Activated B cell treated with CpG ODN at 0.5 μM for 24 hours (primary cell): Measurements from ENCODE around the gene CAMK2D. TPM values are rescaled to one million over a fixed set of nuclear protein-coding genes. Genes with fewer than 3 reads are reported as not detected.

Source experiments
- ATAC-seq: fragments of 200-7000 bp; cut with Tn5 transposase; one replicate; pipeline ENCODE4 v1.10.0; 2021; ENCODE audit warnings: low read depth, mild to moderate bottlenecking, moderate library complexity
- CTCF ChIA-PET: fragments of 350-600 bp; sonication (Branson Sonifier 250); formaldehyde crosslinking; loops from one replicate; lab custom pipeline; 2021; ENCODE audit warnings: antibody characterized with exemption; lab: Charles Lee
- POLR2A ChIA-PET: fragments of 350-600 bp; sonication (Branson Sonifier 250); formaldehyde crosslinking; loops from one replicate; lab custom pipeline; 2021; ENCODE audit warnings: antibody characterized with exemption; lab: Charles Lee
- DNase-seq: peaks from one replicate; pipeline ENCODE4 v3.0.0; 2022
- H3K27ac Mint-ChIP-seq: one replicate; pipeline ENCODE4 v1.8.0; 2020; ENCODE audit warnings: mixed read lengths
- H3K27me3 Mint-ChIP-seq: one replicate; pipeline ENCODE4 v1.8.0; 2021; ENCODE audit warnings: mixed read lengths
- H3K36me3 Mint-ChIP-seq: one replicate; pipeline ENCODE4 v1.8.0; 2021; ENCODE audit warnings: low read depth, mixed read lengths
- H3K4me1 Mint-ChIP-seq: one replicate; pipeline ENCODE4 v1.8.0; 2021; ENCODE audit warnings: mixed read lengths
- H3K4me3 Mint-ChIP-seq: one replicate; pipeline ENCODE4 v1.8.0; 2020; ENCODE audit warnings: mild to moderate bottlenecking, mixed read lengths
- H3K9me3 Mint-ChIP-seq: one replicate; pipeline ENCODE4 v1.8.0; 2020; ENCODE audit warnings: mixed read lengths
- CTCF ChIP-seq: fragments of 200-600 bp; IDR thresholded peaks from one replicate; pipeline ENCODE4 v1.8.0; 2022; ENCODE audit warnings: antibody characterized with exemption, mild to moderate bottlenecking
- intact Hi-C: fragments of 100-400 bp; cut with micrococcal nuclease; formaldehyde crosslinking; loops from one replicate; pipeline ENCODE4 v1.15.1; 2024
- total RNA-seq: library from RNA; stranded (reverse); gene quantifications from 2 replicates; pipeline ENCODE4 v1.2.3, GENCODE V29; 2022

Gene CAMK2D
- total RNA-seq, 1 donor from 2014 or later: 72.9 TPM

DNA sequence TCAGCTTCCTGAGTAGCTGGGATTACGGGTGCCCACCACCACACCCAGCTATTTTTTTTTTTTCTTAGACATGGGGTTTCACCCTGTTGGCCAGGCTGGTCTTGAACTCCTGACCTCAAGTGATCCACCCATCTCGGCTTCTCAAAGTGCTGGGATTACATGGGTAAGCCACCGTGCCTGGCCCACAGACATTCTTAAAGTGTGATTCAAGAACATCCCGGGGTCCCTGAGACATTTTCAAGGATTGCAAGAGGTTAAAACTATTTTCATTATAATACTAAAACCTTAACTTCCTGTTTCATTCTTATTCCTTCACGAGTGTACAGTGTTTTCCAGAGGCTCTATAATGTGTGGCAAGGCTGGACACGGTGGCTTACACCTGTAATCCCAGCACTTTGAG lies 318.7 kb downstream of the CAMK2D start:
- ChIA-PET POLR2A (no interaction called here), CTCF (no interaction called here)
- DNase-seq (no peak), ATAC-seq (no peak)
- Mint-ChIP-seq H3K27ac (no peak overlapping the region), H3K9me3 (peaks cover 3% of the 10 kb centered on the region), H3K27me3 (peaks cover 2% of the 10 kb centered on the region), H3K4me3 (no peak overlapping the region), H3K4me1 (peaks cover 5% of the 10 kb centered on the region), H3K36me3 (no peaks in the 10 kb centered on the region)
- TF ChIP-seq CTCF: no peak
- intact Hi-C loops: no loop called here

DNA sequence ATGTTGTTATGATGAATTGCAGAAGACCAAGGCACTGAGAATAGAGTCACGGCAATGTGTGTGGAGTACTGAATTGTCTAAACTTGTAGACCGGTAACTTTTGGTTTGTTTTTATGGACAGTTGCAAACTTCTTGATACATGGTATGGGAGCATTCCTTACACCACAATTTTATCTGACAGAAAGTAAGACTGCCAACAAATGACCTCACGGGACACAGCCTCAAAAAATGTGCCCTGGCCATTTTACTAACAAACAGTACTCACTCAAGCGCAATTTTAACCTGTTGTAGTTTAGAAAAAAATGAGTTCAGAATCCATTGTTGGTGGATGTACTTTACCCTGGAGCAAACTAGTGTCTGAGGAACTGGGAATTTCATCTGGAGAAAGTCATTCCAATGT lies 321.2 kb downstream of the CAMK2D start:
- Mint-ChIP-seq H3K27ac (no peak overlapping the region), H3K4me1 (peaks cover 5% of the 10 kb centered on the region), H3K9me3 (no peaks in the 10 kb centered on the region), H3K27me3 (peaks cover 2% of the 10 kb centered on the region), H3K36me3 (no peaks in the 10 kb centered on the region), H3K4me3 (no peak overlapping the region)
- no peak for TF ChIP-seq CTCF
- ChIA-PET CTCF (no interaction called here), POLR2A (no interaction called here)
- intact Hi-C loops: no loop called here
- no peak for ATAC-seq
- no peak for DNase-seq

GRCh38 chr4:113438596-113438995 lies 322.9 kb downstream of the CAMK2D start:
- H3K36me3 Mint-ChIP-seq: no peaks in the 10 kb centered on the region
- ChIA-PET CTCF (no interaction called here), POLR2A (no interaction called here)
- peaks cover 2% of the 10 kb centered on the region for H3K27me3 Mint-ChIP-seq
- no peak for DNase-seq
- no peaks in the 10 kb centered on the region for H3K9me3 Mint-ChIP-seq
- intact Hi-C loops: no loop called here
- ATAC-seq: no peak
- no peak overlapping the region for H3K27ac Mint-ChIP-seq
- no peak overlapping the region for H3K4me3 Mint-ChIP-seq
- no peaks in the 10 kb centered on the region for H3K4me1 Mint-ChIP-seq
- no peak for TF ChIP-seq CTCF

DNA sequence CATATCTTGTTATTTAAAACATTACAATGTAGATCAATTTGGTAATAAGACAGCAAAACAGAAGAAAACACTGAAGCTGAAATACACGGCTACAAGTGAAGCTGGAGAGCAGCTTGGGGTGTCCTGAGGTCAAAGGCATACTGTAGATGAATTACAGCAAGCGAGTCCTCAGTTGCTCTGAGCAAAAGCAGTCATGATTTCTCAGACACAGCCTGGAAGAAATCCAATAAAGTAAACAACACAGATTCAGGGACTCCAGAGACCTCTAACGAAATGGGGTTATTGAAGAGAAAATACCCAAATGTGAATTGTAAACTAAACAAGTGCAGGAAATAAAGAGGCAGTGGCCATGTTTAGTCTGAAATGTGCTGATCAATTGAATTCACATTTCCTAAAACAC lies 324.4 kb downstream of the CAMK2D start:
- ChIA-PET CTCF (no interaction called here), POLR2A (no interaction called here)
- no peak for TF ChIP-seq CTCF
- no peaks in the 10 kb centered on the region for H3K9me3 Mint-ChIP-seq
- no peak for DNase-seq
- intact Hi-C loops: no loop called here
- ATAC-seq: no peak
- no peaks in the 10 kb centered on the region for H3K36me3 Mint-ChIP-seq
- no peak overlapping the region for H3K4me3 Mint-ChIP-seq
- peaks cover 5% of the 10 kb centered on the region for H3K27me3 Mint-ChIP-seq
- H3K27ac Mint-ChIP-seq: no peak overlapping the region
- H3K4me1 Mint-ChIP-seq: no peaks in the 10 kb centered on the region

GRCh38 chr4:113436360-113436759 lies 325.2 kb downstream of the CAMK2D start:
- H3K27me3 Mint-ChIP-seq: peaks cover 9% of the 10 kb centered on the region
- H3K4me3 Mint-ChIP-seq: no peak overlapping the region
- no peak for DNase-seq
- TF ChIP-seq CTCF: no peak
- no peaks in the 10 kb centered on the region for H3K4me1 Mint-ChIP-seq
- H3K36me3 Mint-ChIP-seq: no peaks in the 10 kb centered on the region
- POLR2A ChIA-PET: no interaction called here
- no peaks in the 10 kb centered on the region for H3K9me3 Mint-ChIP-seq
- CTCF ChIA-PET: no interaction called here
- intact Hi-C loops: no loop called here
- no peak overlapping the region for H3K27ac Mint-ChIP-seq
- ATAC-seq: no peak
